GM10266 (cell line): ENCODE measurements around the gene TLN1.

Experiments used
- DNase-seq: peaks from one replicate; pipeline ENCODE4 v3.0.0; 2012; ENCODE audit errors: extremely low spot score
- TF ChIP-seq, protein P1 (sequence below): IDR thresholded peaks from 2 replicates; pipeline ENCODE4 v1.5.1; 2012; ENCODE audit warnings: mild to moderate bottlenecking, low read depth; ENCODE audit not compliant: control insufficient read depth, insufficient read depth; ENCODE audit errors: missing control alignments

The TLN1 gene

DNA sequence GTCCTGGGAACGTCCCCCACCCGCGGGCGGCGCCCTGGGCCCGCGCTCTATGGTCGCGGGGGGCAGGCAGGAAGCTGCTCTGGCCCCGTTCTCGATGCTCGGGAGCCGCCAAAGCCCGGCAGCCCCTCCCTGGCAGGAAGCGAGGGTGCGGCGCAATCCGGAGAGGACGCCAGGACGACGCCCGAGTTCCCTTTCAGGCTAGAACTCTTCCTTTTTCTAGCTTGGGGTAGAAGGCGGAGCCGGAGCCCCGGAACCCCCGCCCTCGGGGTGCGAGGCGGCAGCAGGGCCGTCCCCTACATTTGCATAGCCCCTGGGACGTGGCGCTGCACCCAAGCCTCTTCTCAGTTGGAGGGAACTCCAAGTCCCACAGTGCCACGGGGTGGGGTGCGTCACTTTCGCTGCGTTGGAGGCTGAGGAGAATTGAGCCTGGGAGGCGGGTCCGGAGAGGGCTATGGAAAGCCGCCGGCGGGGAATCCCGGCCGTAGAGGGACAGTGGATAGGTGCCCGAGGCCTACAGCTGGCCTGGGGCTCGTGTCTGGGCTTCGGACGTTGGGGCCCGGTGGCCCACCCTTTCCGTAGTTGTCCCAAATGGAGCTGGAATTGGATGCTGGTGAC is at the start of gene TLN1, which contains the start of gene CREB3:
Gene TLN1, minus strand, starts transcription at position 11 of the 615 bp plus-strand sequence. CDS start 6,501 bp downstream, outside the sequence.
Gene CREB3, plus strand, starts transcription at position 482 of the 615 bp plus-strand sequence. Its CDS starts 107 bp downstream, at position 589.
- DNase-seq = peak; percentile 97
- TF ChIP-seq, protein P1, sequence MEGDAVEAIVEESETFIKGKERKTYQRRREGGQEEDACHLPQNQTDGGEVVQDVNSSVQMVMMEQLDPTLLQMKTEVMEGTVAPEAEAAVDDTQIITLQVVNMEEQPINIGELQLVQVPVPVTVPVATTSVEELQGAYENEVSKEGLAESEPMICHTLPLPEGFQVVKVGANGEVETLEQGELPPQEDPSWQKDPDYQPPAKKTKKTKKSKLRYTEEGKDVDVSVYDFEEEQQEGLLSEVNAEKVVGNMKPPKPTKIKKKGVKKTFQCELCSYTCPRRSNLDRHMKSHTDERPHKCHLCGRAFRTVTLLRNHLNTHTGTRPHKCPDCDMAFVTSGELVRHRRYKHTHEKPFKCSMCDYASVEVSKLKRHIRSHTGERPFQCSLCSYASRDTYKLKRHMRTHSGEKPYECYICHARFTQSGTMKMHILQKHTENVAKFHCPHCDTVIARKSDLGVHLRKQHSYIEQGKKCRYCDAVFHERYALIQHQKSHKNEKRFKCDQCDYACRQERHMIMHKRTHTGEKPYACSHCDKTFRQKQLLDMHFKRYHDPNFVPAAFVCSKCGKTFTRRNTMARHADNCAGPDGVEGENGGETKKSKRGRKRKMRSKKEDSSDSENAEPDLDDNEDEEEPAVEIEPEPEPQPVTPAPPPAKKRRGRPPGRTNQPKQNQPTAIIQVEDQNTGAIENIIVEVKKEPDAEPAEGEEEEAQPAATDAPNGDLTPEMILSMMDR = peak; percentile 50

- DNase-seq = no peak
- TF ChIP-seq, protein P1 = no peak
These were observed 49.1 kb upstream of the TLN1 start for GRCh38 chr9:35781066-35781465.

DNA sequence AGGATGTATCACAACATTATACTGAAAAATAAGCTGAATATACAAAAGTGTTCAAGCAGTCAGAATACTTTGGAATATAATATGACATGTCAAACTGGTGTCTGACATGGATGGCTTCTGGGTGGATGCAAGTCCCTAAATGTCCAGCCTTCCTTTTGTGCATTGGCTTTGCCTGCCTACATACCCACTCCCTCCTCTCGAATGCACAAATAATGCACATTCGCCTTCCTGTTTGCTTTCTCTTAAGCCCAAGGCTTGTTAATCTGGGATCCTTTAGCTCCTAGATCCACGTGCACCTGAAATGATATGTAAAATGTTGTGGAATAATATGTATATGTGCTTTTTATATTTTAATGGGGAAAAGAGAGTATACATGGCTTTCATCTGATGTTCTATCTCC is 46.5 kb upstream of the TLN1 start:
- DNase-seq = no peak
- TF ChIP-seq, protein P1 = no peak

DNA sequence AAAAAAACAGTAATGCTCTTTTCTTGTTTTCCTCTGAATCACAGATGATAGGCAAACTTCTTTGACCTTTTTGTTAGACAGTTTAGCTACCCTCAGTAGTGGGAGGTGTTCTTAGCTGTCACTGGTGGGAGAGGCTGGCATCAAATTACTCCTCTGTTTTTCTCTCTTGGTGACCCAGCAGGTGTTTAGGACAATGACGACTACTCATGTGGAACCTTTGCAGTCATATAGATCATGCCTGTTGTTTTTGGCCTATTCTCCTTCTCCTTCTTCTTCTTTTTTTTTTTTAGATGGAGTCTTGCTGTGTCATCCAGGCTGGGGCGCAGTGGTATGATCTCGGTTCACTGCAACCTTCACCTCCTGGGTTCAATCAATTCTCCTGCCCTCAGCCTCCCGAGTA is 44.0 kb upstream of the TLN1 start:
- DNase-seq = no peak
- TF ChIP-seq, protein P1 = no peak

GRCh38 chr9:35774907-35775635 is 43.1 kb upstream of the TLN1 start:
- no peak for DNase-seq
- TF ChIP-seq, protein P1 = no peak

DNA sequence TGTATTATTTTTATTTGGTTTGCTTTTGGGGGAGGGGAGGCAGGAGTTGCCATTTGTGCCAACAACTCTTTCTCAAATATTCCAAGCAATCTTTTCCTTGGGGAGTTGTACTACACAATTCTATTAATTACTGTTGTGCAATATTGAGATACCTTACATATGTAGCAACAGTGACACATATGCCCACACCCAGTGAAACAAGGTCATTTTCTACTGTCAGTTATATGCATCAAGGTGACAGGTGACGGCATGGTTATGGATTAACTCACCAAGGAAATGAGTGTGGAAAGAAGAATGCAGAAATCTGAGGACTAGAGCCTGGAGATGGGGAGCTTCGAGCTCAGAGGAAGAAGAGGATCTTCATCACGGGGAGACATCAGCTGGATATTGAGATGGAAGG is 39.9 kb upstream of the TLN1 start:
- DNase-seq = no peak
- TF ChIP-seq, protein P1 = no peak

DNA sequence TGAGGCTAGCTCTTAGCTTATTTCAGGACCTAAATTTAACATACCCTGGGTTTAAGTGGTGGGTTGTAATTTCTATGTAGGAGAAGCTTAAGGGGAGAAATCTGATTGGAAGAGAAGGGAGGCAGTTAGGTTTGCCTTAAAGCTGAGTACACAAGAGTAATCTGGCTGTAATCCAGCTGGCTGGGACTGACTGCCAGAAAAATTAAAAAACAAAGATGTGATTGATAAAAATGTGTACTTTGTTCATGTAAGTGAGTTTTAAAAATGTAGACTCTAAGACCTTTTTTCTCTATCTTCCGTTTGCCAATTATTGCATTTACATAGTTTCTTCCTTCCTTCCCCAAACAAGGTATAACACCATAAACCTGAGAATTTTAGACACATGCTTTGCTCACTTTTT is 39.5 kb upstream of the TLN1 start:
- DNase-seq = no peak
- TF ChIP-seq, protein P1 = no peak
